GM18870 (cell line): ENCODE data around the gene MAPK7.
A peak's percentile ranks its signal among the peaks of the same experiment; 100 is the strongest.

ENCODE experiments used
- ATAC-seq: cut with Tn5 transposase; IDR thresholded peaks from one replicate; pipeline ENCODE4 v1.9.1; 2021; ENCODE audit warnings: moderate library complexity; ENCODE audit not compliant: unreplicated experiment

The MAPK7 gene

DNA sequence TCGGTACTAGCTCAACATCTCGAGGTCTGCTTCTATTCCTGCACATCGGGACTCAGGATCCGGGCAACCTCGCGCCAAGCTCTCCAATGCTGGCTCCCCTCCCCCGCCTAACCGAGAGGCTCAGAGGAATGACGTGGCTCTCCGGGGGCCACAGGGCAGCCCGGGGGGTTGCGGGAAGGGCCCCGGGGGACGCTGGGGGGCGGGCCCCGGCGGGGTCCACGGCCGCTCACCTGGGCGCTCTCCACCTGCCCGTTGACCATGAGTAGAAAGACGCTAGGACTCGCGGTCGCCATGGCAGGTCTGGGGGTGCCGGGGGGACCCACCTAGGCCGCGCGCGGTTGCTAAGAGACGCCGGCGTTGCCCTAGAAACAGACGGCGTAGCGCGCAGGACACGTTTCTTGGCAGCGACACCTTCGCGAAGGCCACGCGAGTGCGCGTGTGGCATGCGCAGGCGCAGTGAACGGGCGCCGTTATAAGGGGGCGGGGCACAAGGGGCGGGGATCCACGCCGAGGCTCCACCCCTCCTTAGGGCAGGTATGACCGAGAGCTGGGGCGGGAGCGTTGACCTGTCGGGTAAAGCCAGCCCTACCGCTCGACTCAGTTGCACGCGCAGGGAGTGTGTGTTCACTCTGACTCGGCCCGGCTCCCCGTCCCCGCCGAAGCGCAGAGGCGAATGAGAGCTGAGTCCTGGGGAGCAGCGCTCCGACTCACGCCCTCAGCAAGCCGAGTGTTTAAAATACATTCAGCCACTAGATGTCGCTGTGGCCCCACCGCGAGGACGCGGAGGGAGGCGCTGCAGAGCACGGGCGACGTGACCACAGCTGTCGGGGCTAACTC, 15.8 kb upstream of the MAPK7 start, which contains the start of gene B9D1:
Gene B9D1 (minus strand): TSS at position 447 of the 837 bp plus-strand sequence. CDS start 154 bp downstream, at position 293.
- peak; percentile 85 for ATAC-seq

DNA sequence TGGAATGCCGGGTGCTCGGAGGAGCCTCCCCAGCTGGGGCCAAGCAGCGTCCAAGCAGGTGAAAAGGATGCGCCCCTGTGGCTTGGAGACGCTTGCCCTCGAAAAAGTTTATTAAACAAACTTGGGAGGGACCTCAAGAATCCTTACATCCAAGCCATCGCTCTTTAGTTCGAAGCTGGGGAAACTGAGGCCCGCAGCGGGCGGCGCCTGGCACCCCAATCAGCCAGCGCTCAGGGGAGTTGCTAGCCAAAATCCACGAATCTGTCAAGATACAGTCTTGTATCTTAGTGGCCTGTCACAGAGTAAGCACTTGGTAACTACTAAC, 15.2 kb upstream of the MAPK7 start:
- no peak for ATAC-seq

DNA sequence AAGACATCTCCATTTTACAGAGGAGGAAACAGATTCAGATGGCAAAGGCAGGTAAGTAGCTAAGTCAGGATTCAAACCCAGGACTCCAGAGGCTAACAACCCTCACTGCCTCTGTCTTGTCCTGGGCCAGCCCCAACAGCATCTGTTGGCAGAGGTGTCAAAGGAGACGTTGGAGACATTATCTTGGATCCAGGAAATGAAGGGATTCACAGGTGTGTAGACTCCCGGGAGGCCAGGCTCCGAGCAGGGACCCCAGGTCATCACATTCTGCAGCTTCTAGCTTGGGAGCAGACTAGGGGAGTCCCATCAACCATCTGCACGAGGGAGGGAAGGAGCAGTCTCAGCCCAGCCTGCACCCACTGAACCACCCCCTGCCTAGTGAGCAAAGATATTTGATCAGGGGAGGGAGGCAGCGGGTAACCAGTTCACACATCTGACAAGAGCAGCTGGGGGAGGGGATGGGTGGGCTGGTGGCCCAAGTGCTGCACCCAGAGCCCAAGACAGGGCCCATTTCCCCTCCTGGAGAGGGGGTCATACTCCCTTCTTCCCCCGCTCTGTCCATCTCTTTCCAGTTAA, 14.8 kb upstream of the MAPK7 start:
- ATAC-seq = no peak

DNA sequence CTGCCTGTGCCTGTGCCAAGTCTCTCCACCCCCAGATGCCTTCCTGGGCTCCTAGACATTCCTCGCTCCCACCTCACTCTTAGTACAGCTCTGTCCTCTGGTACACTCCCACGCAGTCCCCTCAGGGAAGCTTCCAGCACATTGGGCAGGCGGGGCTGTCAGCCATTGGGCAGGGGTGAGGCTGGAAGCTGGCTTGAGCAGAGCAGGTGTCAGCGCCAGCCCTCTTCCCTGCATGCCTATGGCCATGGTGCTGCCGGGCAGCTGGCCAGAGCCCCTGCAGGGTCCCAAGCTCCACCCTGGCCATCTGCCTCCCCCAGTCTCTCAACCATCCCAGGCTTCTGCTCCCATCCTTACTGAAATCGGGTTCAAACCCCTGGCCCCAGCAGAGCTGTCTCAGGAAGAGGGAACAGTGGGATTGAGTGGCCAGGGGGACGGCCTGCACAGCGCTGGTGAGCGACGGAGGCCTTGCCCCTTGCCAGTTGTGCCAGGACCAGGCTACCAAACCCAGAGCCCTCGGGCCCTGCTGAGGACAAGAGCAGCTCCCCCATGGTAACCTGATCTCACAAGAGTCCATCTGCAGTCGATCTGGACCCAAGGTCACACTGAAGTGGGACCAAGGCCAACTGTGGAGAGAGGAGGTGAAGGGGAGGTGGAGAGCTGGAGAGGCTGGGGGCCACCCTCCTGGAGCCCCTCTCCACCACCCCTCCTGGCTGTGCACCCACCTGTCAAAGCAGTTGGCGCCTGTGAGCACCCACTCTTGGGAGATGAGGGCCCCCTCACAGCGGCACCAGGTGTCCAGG, 13.4 kb upstream of the MAPK7 start:
- no peak for ATAC-seq

DNA sequence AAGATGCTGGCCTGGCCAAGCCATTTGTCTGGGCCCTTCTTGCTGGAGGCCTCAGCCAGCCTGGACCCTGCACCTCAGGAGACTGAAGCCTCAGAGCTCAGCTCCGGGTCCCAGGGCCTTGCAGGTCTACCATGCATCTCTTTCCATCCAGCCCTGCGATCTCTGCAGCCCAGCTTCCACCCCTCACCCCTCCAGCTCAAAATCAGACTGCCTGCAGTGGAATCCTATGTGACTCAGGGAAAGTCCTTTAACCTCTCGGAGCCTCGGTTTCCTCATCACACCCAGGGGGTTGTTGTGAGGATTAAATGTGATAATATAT, 12.8 kb upstream of the MAPK7 start:
- no peak for ATAC-seq

DNA sequence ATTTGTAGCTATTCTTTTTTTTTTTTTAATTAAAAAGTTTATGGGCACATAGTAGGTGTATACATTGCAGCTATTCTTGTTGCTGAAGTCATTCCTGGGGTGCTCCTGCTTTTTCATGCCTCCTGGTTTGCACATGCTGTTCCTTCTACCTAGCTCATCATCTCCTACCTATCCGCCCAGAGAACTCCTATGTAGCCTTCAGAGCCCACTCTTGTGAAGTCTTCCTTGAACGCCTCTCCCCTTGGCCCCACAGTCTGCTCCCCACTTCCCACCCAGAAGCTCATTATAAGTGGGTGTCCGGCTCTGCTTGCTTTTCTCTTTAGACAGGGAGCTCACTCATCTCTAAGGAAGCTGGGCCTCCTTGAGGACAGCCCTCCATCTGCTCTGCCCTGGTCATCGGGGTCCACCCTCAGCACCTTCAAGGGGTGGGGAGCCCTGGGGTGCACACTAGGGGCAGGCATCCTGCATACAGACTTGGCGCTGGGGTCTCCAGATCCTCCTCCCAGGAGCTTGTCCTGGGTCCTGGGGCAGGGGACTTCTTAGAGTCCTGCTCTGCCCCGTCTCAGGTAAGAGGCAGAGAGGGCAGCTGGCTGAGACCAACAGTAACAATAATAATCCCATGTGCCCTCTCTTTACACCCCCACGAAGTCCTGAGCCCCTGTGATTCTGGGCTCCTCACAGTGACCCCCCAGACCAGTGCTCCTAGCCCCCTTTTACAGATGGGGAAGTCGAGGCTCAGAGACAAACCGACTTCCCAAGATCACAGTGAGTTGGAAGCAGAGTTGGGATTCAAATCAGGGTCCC, 12.3 kb upstream of the MAPK7 start:
- ATAC-seq = no peak

DNA sequence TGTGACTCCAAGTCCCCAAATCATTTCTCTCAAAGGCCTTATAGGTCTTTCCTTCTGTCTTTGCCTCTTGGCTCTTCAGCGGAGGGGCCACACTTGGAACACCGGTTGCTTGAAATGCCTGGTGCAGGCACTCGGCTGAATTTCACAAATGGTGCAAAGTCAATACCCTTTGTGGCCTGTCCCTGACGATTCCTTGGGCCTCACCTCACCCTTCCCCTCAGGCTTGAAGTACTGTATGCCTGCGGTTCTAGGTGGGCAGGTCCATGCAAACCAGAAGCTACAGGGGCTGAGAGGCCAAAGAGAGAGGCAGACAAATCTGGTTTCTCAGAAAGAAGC, 11.7 kb upstream of the MAPK7 start:
- ATAC-seq = no peak

DNA sequence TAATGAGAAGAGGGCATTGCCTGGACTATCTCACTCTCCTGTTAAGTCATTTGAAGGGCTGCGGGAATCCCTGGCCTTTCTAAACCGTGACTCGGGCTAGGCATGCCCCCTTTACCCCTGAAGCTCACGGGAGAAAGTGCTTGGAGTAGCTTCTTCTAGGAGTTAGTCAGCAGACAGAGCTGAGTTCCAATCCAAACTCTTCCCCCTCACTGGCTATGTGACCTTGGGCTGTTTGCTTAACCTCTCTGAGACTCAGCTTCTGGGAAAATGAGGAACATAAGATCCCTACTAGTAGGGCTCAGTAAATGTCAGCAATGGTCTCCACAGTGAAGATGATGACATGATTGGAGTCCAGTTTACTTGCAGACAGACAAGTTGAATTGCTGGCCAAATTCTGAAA, 10.1 kb upstream of the MAPK7 start:
- no peak for ATAC-seq

DNA sequence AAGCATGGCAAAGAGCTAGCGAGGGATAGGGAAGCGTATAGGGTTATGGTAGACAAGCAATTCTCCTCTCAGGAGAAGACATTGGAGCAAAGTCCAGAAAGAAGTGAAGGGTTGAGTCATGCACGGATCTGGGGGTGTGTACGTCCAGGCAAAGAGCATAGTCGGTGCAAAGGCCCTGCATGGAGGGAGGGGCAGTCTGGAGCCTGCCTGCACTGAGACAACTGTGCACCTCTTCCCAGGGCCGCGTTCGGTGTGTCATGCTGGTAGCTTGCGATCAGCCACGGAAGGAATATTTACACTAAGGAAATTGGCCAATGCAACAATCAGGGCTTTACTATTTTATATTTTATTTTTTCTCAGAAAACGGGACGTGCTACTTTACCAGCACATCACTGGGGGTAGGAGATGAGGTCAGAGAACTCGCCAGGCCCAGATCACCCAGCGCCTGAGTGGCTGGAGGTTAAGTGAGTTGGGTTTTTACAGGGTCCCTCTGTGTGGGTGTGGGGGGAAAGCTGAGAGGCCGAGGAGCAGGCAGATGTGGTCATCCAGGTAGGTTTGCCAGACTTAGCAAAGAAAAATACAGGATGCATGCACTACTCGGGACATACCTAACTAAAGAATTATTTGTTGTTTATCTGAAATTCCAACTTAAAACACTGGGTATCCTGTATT, 9.1 kb upstream of the MAPK7 start:
- no peak for ATAC-seq

DNA sequence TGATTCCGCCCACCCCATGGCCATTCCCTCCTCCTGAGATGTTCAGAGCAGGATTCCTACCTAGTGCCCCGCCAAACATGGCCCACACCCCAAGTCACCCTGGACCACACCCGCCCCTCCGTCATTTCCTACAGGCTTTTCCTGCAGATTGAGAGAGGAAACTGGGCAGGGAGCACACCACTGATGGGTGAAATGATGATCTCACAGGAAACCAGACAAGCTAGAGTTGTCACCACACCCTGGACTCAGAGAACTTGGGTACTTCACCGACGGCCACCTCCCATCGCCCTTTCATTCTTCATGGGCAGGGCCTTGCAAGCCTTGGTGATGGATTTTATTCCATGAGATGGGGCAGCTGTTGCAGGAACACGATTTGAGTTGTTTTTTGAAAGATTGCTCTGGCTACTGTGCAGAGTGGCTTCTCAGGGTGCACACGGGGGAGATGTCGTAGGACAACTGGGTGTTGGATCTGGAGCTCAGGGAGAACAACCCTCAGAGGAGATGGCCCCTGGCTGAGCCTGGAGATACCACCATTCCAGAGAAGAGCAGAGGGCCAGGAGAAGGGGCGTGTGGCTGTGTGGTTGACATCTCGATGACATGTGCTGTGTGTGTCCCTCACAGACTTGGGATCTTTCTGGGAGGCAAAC, 8.3 kb upstream of the MAPK7 start:
- ATAC-seq = no peak

DNA sequence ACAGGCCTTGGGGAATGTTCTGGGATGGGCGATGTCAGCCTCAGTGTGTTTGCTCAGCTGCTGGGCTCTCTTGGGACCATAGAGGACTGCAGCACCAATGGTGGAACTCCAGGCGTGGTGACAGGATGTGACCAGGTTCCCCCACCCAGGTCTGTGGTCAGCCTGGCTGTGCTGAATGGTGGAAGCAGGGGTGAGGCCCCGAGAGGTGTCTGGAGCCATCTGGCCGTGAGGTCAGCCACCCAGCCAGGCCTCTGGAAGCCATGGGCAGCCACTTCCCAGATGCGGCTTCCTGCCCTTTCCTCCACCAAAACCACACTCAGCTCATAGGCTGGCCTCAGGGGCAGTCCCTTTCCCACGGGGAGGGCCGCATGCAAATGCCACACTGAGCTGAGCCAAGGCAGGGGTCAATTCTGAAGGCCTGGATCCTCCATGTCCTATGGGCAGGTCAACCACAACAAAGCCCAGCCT, 7.8 kb upstream of the MAPK7 start:
- no peak for ATAC-seq

DNA sequence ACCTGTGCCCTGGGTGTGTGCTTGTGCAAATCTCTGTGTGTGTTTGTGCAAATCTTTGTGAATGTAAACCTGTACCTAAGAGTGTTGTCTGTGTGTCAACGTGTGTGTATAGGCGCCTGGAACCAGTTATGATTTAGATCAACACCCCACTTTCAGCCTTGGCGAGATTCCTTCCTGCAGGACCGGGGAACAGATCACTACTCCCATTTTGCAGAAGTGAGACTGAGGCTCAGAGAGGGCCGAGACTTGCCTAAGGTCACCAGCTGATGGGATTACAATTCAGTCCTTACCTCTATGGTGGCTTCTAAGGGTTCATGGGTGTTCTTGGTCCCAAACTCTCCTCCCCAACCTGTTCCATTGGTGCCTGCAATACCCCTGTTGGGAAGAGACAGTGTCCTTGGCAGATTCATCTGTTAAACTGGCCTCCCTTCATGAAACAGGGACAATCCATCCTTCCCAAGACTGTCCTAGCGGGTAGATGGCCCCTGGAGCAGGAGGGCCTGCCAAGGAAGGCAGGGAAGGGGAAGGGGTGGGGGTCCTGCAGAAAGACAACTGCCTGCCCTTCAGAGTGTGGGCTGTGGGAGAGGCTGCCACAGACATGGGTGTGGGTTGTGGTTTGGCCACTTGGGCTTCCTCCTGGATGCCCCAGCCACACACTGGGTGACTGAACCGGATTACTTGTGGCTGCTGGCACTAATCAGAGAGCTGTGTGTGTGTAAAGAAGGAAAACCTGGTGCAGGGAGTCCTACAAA, 6.9 kb upstream of the MAPK7 start:
- ATAC-seq = no peak

DNA sequence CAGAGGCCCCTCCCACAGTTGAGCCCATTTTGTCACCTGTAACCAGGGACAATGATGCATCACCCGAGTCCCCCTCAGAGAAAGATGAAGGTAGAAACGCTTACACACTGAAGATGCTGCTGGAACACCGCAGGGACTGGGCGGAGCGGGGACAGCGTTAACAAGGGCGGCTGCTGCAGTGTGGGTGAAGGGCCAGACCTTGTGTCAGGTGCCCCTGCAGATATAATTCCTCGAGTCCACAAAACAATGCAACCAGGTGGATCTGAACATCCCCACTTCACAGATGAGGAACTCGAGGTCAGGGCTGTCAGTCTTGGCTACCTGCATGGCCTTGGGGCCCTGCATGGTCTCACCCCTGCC, 6.3 kb upstream of the MAPK7 start:
- ATAC-seq = no peak

DNA sequence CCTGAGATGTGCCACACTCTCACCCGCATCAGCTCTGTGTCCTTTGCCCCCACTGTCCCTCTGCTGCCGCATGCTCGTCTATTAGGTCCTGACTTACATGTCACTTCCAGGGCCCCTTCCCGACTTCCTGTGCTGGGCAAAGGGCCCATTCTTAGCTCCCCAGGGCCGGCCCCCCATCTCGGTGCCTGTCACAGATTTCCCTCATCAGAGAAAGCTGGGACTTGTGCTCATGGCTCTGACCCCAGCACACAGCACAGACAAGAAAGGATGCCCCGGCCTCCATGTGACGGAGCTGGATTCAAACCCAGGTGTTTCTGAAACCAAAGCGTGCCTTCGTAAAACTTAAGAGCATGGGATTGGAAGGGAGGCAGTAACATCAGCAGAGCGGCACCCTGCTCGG, 5.9 kb upstream of the MAPK7 start:
- no peak for ATAC-seq

DNA sequence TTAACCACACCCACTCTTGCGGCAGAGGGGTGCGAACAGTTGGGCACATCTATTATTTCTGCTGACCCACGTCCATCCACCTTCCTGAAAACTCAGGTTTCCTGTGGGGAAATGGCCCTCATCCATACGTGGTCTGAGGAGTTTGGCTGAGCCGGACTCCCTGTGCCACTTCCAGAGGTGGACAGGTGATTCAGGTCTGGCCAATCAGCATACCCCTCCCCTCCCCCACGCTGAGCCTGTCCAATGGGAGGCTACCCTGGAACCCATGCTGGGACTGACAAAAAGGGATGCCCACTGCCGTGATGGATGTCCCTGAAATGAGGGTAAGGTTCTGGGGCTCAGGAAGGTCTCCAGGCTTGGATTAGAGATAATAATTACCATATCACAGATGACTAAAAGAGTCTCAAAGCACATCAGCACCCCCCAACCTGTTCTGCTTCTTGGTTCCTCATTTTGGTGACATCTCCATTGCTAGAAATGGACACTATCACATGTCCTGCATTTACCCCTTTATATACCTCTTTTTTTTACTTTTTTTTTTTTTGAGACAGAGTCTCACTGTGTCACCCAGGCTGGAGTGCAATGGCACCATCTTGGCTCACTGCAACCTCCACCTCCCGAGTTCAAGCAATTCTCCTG, 5.3 kb upstream of the MAPK7 start:
- no peak for ATAC-seq

DNA sequence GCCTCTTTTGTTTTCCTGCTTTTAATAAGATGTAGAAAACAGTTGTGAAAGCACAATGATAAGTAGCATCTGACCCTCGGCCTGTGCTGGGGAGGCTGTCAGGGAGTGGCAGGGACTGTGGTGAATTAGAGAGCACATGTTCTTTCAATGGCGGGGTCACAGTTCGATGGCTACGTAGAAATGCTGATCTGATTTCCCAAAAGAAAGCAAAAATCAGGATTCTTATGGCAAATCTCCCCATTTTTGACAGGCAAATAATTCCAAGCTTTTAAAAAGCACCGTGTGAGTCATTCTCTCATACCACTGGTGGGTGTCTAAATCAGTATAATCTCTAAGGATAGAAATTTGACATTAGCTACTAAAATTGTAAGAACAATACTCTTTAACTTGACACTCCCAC, 4.2 kb upstream of the MAPK7 start:
- no peak for ATAC-seq

DNA sequence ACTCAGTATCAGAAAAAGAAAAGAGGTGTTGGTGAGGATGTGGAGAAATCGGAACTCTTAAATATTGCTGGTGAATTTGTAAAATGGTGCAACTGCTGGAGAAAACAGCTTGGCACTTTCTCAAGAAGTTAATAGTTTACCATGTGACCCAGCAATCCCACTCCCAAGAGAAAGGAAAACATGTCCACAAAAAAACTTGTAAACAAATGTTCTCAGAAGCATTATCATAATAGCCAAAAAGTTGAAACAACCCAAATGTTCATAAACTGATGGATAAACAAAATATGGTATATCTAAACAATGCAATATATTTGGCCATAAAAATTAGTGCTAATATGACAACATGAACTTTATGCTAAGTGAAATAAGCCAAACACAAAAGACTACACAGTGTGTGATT, 2.6 kb upstream of the MAPK7 start:
- no peak for ATAC-seq

DNA sequence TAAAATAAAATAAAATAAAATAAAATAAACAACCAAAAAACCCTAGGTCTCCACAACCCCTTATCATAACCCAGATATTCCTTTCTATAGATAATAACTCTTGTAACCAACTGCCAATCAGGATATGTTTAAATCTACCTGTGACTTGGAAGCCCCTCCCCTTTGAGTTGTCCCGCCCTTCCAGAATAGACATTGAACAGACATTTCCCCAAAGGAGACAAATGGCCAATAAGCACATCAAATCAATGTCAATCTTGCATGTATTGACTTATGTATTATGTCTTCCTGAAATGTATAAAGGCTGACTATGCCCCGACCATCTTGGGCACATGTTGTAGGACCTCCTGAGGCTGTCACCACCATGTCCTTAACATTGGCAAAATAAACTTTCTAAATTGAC, 1.5 kb upstream of the MAPK7 start:
- ATAC-seq = no peak
